HEK293 (cell line): ENCODE measurements around the gene SLC35G2.
"Not testable (repeated sequence)": the region's sequence is repeated elsewhere in the genome, so short reads cannot be mapped to it uniquely, and the experiment has no call there.

ENCODE experiments used
- HIC1 ChIP-seq: fragments of 450-650 bp; formaldehyde crosslinking; IDR thresholded peaks from 2 replicates; pipeline ENCODE4 v1.5.1; 2016; ENCODE audit warnings: missing biosample characterization, missing genetic modification characterization
- YY1 ChIP-seq: fragments of 450-650 bp; formaldehyde crosslinking; IDR thresholded peaks from 2 replicates; pipeline ENCODE4 v1.5.1; 2018; ENCODE audit warnings: missing biosample characterization, missing genetic modification characterization
- YY2 ChIP-seq: fragments of 450-650 bp; formaldehyde crosslinking; IDR thresholded peaks from 2 replicates; pipeline ENCODE4 v1.5.1; 2016; ENCODE audit warnings: missing biosample characterization, missing genetic modification characterization
- ZNF114 ChIP-seq: fragments of 450-650 bp; formaldehyde crosslinking; IDR thresholded peaks from 2 replicates; pipeline ENCODE4 v1.5.0; 2017; ENCODE audit warnings: missing biosample characterization, missing genetic modification characterization
- ZNF274 ChIP-seq, 2 experiments: fragments of 200-500 bp in 1 of 2; fragments of 450-650 bp in 1 of 2; sonication (Bioruptor generic) in 1 of 2; formaldehyde crosslinking in 1 of 2; IDR thresholded peaks; 2 replicates each; pipeline versions ENCODE4 v1.5.1 to v1.6.1; 2014 to 2016; ENCODE audit warnings: borderline replicate concordance in 1 of 2, inconsistent platforms in 1 of 2, low read length in 1 of 2, missing biosample characterization in 1 of 2, missing genetic modification characterization in 1 of 2
- ZNF350 ChIP-seq: fragments of 450-650 bp; formaldehyde crosslinking; IDR thresholded peaks from 2 replicates; pipeline ENCODE4 v1.5.0; 2017; ENCODE audit warnings: missing biosample characterization, mild to moderate bottlenecking, missing genetic modification characterization
- ZNF501 ChIP-seq: fragments of 450-650 bp; formaldehyde crosslinking; IDR thresholded peaks from 2 replicates; pipeline ENCODE4 v1.5.1; 2016; ENCODE audit warnings: missing biosample characterization, missing genetic modification characterization
- ZNF785 ChIP-seq: fragments of 450-650 bp; formaldehyde crosslinking; IDR thresholded peaks from 2 replicates; pipeline ENCODE4 v1.5.1; 2016; ENCODE audit warnings: missing biosample characterization, missing genetic modification characterization
- TF ChIP-seq, protein P1 (sequence below): fragments of 450-650 bp; formaldehyde crosslinking; IDR thresholded peaks from 2 replicates; pipeline ENCODE4 v1.5.1; 2016; ENCODE audit warnings: missing biosample characterization, missing genetic modification characterization

DNA sequence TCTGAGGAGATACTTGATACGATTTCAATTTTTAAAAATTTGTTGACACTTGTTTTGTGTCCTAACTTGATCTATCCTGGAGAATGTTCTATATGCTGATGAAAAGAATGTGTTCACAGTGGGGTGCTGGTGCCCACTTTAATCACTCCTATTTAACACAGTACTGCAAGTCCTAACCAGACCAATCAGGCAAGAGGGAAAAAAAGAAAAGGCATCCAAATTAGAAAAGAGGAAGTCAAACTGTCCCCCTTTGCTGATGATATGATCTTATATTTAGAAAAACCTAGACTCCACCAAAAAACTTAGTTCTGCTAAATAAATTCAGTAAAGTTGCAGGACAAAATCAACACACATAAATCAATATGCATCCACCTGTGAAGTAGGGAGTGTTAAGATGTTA is 83.6 kb downstream of the SLC35G2 start:
- not testable (repeated sequence) for TF ChIP-seq ZNF114 (tag by site-specific recombination); YY2 (tag by site-specific recombination); YY1 (tag by site-specific recombination); HIC1 (tag by site-specific recombination); ZNF274 (IDR thresholded peaks at IDR 0.05; ENCODE audit: low read length); ZNF274 (tag by site-specific recombination; IDR thresholded peaks at IDR 0.05; ENCODE audit: borderline replicate concordance); ZNF350 (tag by site-specific recombination); ZNF785 (tag by site-specific recombination); ZNF501 (tag by site-specific recombination)
- TF ChIP-seq, protein P1, sequence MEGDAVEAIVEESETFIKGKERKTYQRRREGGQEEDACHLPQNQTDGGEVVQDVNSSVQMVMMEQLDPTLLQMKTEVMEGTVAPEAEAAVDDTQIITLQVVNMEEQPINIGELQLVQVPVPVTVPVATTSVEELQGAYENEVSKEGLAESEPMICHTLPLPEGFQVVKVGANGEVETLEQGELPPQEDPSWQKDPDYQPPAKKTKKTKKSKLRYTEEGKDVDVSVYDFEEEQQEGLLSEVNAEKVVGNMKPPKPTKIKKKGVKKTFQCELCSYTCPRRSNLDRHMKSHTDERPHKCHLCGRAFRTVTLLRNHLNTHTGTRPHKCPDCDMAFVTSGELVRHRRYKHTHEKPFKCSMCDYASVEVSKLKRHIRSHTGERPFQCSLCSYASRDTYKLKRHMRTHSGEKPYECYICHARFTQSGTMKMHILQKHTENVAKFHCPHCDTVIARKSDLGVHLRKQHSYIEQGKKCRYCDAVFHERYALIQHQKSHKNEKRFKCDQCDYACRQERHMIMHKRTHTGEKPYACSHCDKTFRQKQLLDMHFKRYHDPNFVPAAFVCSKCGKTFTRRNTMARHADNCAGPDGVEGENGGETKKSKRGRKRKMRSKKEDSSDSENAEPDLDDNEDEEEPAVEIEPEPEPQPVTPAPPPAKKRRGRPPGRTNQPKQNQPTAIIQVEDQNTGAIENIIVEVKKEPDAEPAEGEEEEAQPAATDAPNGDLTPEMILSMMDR, result not testable (repeated sequence)
